NK-92 treated with Interleukin-12 subunit alpha and Interleukin-12 subunit beta, amount 100 ng/mL, for 24 hours (cell line): ENCODE results near the gene COL1A1.

Experiments
- DNase-seq: peaks from one replicate; lab custom pipeline; 2025; lab: John Stamatoyannopoulos, UW

Gene COL1A1

DNA sequence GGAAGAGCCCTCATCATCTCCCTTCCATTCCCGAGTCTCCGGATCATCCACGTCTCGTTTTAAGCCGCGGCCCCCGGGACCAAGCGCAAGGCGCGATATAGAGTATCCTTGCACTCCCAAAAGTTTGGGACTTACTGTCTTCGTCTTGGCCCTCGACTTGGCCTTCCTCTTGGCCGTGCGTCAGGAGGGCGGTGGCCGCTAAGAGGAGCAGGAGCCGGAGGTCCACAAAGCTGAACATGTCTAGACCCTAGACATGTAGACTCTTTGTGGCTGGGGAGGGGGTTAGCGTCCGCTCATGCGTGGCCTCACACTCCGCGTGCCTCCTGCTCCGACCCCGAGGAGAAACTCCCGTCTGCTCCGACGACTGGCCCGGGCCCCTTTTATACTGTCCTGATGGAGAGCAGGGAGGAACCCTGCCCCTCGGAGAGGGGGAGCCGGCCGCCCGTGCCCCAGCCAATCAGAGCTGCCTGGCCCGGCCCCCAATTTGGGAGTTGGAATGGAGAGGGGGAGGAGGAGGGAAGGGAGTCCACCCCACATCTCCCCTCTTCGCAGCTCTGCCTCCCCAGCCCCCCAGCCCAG is at the start of gene COL1A1:
TSS of gene COL1A1 (minus strand) at position 356 of the 579 bp plus-strand sequence. CDS start at position 238, 118 bp downstream.
- no peak for DNase-seq

GRCh38 chr17:50248255-50248654 is 46.8 kb upstream of the COL1A1 start:
- no peak for DNase-seq

DNA sequence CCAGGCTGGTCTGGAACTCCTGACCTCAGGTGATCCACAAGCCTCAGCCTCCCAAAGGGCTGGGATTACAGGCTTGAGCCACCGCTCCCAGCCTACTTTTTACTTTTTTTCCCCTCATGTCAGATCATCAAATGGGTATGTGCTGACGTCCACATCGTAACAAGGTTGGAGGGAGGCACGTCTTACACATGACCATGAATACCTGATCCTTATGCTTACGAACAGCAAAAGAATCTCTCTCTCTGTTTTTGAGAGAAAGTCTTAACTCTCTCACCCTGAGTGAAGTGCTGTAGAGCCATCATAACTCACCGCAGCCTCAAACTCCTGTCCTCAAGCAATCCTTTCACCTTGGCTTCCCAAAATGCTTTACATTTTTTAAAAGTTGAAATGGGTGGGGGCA is 43.3 kb upstream of the COL1A1 start:
- DNase-seq, result no peak

GRCh38 chr17:50241431-50241830 is 40.0 kb upstream of the COL1A1 start:
- DNase-seq, result no peak

DNA sequence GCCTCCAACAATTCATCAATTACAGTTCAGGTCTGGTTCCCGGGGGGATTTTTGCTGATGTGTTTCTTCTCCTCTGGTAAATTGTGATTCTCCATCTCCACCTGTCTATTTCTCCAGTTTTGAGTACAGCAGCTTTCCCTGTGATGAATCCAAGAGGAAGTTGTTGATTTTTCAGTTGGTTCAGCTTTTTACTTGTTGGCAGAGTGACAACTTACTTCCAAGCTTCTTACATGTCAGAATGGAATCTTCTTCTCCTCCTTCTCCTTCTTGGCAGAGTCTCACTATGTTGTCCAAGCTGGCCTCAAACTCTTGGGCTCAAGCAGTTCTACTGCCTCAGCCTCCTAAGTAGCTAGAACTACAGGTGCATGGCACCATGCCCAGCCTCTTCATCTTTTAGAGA is 39.4 kb upstream of the COL1A1 start:
- no peak for DNase-seq

- DNase-seq, result no peak
Observed at GRCh38 chr17:50239937-50240336, 38.5 kb upstream of the COL1A1 start.

DNA sequence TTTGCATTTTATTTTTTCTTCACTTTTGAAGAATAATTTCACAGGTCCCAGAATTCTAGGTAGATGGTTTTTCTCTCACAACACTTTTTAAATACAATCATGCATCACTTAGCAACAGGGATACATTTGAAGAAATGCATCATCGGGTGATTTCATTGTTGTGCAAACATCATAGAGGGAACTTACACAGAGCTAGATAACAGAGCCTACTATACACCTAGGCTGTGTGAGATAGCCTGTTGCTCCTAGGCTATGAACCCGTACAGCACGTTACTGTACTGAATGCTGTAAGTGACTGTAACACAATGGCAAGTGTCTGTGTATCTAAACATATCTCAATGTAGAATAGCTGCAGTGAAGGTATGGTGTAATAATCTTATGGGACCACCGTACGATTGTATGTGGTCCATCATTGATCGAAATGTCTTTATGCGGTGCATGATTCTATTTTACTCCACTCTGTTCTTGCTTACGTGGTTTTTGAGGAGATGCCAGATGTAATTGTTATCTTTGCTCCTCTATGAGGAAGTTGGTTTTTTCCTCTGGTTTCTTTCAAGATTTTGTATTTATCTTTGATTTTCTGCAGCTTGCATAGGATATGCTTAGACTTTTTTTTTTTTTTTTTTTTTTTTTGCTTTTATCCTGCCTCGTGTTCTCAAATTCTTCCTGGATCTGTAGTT is 37.3 kb upstream of the COL1A1 start:
- DNase-seq, result no peak

DNA sequence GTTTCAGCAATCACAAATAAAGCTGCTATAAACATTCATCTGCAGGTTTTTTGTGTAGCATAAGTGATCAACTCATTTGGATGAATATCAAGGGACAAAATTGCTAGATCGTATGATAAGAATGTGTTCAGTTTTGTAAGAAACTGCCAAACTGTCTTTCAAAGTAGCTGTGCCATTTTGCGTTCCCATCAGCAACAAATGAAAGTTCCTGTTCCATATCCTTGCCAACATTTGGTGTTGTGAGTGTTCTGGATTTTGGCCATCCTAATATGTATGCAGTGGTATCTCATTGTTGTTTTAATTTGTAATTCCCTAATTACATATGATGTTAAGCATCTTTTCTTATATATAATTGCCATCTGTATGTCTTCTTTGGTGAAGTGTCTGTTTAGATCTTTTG is 36.5 kb upstream of the COL1A1 start:
- no peak for DNase-seq

DNA sequence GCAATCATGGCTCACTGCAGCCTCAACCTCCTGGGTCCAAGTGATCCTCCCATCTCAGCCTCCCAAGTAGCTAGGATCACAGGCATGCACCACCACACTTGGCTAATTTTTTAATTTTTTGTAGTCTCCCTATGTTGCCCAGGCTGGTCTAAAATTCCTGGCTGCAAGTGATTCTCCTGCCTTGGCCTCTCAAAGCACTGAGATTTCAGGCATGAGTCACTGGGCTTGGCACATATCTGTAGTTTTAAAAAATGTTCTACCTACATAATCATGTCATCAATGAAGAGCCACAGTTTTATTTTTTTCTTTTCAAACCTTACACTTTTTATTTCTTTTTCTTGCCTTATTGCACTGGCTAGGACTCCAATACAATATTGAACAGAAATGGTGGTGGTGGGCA is 33.1 kb upstream of the COL1A1 start:
- DNase-seq, result no peak

- DNase-seq, result no peak
Observed at GRCh38 chr17:50225701-50226240, 24.3 kb upstream of the COL1A1 start.

DNA sequence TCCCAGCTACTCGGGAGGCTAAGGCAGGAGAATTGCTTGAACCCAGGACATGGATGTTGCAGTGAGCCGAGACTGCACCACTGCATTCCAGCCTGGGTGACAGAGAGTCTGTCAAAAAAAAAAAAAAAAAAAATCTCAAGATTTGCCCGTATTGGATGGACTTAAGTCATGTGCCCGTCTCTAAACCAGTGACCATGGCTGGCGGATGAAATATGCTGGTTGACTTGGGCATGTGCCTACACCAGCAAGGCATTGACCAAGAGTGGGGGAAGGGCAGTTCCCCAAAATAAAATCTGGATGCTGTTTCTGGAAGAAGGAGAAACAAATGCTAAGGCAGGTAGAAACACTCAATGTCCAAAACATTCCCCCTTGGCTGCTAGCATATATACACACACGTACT is 21.5 kb upstream of the COL1A1 start:
- no peak for DNase-seq

- no peak for DNase-seq
Observed at GRCh38 chr17:50221864-50222545, 20.6 kb upstream of the COL1A1 start.

DNA sequence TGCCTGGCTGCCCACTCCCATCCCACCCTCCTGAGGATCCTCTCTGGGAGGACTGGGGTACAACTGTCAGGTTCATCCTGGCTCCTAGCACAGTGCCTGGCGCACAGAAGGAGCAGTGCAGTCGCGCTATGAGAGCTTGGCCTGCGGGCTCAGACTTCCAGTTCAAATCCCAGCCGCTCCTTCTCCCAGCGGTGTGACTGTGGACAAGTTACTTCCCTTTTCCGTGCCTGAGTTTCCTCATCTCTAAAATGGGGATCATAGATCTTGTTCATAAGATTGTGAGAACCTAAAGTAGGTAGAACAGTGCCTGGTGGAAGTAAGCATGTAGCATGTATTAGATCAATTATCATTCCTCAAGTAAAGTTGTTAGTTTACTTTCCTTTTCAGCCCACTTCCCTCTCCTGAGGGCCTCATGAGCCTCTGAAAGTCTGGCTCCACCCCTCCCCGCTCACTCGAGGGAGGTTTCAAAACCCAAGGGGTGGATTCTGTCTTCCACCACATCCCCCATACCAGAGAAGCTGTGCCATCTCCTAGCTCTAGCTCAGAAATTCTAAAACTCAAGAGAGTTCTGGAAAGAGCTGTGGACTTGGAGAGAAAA is 19.9 kb upstream of the COL1A1 start:
- DNase-seq, result no peak

DNA sequence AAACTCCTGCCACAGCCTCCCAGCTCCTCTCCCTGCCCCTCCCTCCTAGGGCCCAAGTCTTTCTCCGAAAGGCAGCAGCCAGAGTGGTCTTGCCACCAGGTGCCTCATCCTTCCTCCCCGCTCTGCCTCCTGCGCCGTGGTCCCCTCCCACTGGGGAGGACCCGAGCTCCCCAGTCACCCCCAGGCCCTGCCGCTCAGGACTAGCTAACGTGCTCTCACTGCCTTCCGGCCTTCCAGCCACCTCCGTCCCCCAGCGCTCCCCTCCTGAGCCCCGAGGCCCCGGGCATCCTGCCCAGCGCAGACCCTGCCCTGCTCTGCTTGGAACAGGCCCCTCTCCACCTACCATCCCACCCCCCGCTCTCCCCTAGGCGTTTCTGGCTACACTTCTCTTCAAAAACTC is 19.4 kb upstream of the COL1A1 start:
- DNase-seq, result no peak

- no peak for DNase-seq
Observed at GRCh38 chr17:50219939-50220465, 18.6 kb upstream of the COL1A1 start.

- no peak for DNase-seq
Observed at GRCh38 chr17:50219342-50219741, 17.9 kb upstream of the COL1A1 start.

DNA sequence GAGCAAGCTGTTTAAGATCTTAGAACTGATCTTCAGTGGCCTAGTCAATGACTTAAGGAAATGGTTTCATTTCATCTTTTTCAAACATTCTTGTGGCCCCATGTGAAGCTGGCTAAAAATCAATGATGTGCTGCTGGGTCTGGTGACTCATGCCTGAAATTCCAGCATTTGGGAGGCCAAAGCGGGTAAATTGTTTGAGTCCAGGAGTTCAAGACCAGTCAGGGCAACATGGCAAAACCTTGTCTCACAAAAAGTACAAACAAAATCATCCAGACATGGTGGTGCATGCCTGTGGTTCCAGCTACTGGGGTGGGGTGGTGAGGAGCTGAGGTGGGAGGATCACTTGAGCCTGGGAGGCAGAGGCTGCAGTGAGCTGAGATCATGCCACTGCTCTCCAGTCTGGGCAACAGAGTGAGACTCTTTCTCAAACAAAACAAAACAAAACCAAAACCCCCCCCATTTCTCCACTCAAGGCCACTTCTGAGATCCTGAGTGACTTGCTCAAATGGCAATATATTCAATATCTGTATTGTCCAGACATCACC is 17.4 kb upstream of the COL1A1 start:
- DNase-seq, result no peak

DNA sequence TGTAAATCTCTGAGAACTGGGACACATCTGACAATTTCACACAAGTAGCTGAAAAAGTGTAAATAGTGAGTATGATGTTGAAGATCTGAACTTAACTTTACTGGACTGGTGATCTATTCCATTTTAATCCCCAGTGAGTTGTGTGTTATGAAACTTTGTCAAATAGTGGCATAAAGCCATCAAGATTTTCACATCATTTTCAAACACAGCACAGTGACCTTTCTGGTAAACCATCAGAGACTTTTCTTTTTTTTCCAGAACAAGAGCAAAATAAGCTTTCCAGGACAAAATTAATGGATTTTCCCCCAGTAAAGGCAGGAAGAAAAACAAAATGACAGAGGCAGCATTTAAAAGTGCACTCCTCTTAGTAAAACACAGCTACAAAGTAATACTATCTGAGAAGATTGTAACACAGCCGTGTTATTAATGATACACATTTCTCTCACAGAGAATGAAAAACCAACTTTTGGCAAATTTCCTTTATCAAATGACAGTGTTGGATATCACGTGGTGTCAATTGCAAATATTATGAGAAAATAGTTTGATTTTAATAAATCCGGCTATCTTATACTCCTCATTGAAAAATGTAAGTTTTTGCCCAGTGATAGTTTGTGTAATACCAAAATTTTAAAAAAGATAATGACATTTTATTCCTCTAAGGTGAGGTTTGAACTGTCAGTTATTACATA is 16.8 kb upstream of the COL1A1 start:
- no peak for DNase-seq

GRCh38 chr17:50217591-50217990 is 16.2 kb upstream of the COL1A1 start:
- DNase-seq, result no peak

GRCh38 chr17:50214976-50215760 is 13.7 kb upstream of the COL1A1 start:
- no peak for DNase-seq
